Measurements from ENCODE around the gene MTA3. TPM values are rescaled to one million over a fixed set of nuclear protein-coding genes. Genes with fewer than 3 reads are reported as not detected.
"Not testable (repeated sequence)": the region's sequence is repeated elsewhere in the genome, so short reads cannot be mapped to it uniquely, and the experiment has no call there.

Gene MTA3
- total RNA-seq, 1 donor from 2014 or later = 34.3 TPM

DNA sequence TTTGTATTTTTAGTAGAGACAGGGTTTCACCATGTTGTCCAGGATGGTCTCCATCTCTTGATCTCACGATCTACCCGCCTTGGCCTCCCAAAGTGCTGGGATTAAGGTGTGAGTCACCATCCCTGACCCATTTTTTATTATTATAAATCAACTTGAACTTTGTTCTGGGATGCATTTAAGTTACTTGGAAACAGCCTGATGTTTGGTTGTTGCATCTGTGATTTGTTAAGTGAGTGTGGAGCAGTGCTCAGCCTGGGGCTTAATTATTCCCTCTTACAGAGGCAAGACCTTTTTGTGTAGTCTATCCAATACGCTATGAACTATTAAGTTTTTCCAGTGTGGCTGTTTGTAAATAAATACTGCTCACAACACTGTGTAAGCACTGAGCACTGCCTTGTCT is 32.6 kb downstream of the MTA3 start:
- intact Hi-C loops (cut with DNase I) = no loop called here
- TF ChIP-seq CTCF (IDR thresholded peaks at IDR 0.05) = no peak
- DNase-seq (no peak), ATAC-seq (no peak)
- Histone ChIP-seq H3K9me3 (no peaks in the 10 kb centered on the region), H3K36me3 (no peaks in the 10 kb centered on the region), H3K4me3 (no peak overlapping the region), H3K27ac (no peak overlapping the region), H3K27me3 (no peaks in the 10 kb centered on the region), H3K4me1 (no peaks in the 10 kb centered on the region)

DNA sequence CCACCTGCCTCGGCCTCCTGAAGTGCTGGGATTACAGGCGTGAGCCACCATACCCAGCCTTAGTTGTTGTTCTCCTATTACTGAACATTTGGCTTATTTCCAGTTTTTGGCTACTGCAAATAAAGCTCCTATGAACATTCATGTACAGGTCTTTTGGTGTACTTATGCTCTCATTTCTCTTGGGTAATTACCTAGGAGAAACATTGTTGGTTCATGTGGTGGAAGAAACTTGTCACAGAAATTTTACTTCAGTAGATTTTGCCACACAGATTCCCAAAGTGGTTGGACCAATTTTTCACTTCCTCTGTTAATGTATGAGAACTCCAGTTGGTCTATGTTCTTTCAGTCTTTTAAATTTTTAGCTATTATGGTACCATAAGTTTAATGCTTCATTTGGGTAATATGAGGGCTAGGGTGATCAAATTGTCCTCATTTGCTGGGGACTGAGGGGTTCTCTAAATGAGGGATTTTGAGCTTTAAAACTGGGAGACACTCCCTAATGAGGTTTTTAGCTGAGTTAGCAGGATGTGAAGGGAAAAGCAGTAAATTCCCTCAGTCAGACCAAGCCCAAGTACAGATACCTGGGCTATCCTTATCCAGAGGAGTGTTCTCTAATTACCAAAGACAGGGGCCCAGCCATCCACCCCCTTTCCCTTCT is 33.9 kb downstream of the MTA3 start:
- ATAC-seq = peak; percentile 17
- no peaks in the 10 kb centered on the region for H3K27me3 ChIP-seq

GRCh38 chr2:42602876-42603219 is 34.4 kb downstream of the MTA3 start:
- intact Hi-C loops (cut with DNase I) = no loop called here
- H3K4me1 ChIP-seq = no peaks in the 10 kb centered on the region
- H3K27ac ChIP-seq = no peak overlapping the region
- no peak overlapping the region for H3K4me3 ChIP-seq
- no peaks in the 10 kb centered on the region for H3K27me3 ChIP-seq
- no peaks in the 10 kb centered on the region for H3K36me3 ChIP-seq
- ATAC-seq = no peak
- no peaks in the 10 kb centered on the region for H3K9me3 ChIP-seq
- no peak for DNase-seq
- no peak for TF ChIP-seq CTCF (IDR thresholded peaks at IDR 0.05)

More for the DNA sequence above, 33.9 kb downstream of the MTA3 start:
- H3K4me1 ChIP-seq = no peaks in the 10 kb centered on the region
- no peak overlapping the region for H3K27ac ChIP-seq
- no peak for DNase-seq
- intact Hi-C loops (cut with DNase I) = no loop called here
- H3K4me3 ChIP-seq = no peak overlapping the region
- H3K9me3 ChIP-seq = no peaks in the 10 kb centered on the region
- H3K36me3 ChIP-seq = no peaks in the 10 kb centered on the region
- no peak for TF ChIP-seq CTCF (IDR thresholded peaks at IDR 0.05)

DNA sequence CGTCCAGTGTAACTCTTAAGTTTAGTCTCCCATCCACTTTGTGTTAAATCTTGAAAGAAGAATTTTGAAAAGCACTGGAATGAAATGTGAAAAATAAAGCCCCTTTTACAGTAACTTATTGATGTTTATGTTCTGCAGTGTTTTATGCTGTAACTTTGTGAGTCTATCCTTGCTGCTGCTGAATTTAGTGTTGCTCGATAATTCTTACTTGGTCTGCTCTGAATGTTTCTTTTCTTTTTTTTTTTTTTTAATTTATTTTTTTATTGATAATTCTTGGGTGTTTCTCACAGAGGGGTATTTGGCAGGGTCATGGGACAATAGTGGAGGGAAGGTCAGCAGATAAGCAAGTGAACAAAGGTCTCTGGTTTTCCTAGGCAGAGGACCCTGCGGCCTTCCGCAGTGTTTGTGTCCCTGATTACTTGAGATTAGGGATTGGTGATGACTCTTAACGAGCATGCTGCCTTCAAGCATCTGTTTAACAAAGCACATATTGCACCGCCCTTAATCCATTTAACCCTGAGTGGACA is 36.0 kb downstream of the MTA3 start:
- intact Hi-C loops (cut with DNase I); DNase-seq; H3K4me3 ChIP-seq; H3K4me1 ChIP-seq; H3K9me3 ChIP-seq; H3K27me3 ChIP-seq; ATAC-seq; H3K36me3 ChIP-seq; H3K27ac ChIP-seq: not testable (repeated sequence)

DNA sequence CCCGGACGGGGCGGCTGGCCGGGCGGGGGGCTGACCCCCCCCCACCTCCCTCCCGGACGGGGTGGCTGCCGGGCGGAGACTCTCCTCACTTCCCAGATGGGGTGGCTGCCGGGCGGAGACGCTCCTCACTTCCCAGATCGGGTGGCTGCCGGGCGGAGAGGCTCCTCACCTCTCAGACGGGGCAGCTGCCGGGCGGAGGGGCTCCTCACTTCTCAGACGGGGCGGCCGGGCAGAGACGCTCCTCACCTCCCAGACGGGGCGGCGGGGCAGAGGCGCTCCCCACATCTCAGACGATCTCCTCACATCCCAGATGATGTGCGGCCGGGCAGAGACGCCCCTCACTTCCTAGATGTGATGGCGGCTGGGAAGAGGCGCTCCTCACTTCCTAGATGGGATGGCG is 37.7 kb downstream of the MTA3 start:
- H3K4me3 ChIP-seq; intact Hi-C loops (cut with DNase I); H3K9me3 ChIP-seq; DNase-seq; H3K27ac ChIP-seq; H3K27me3 ChIP-seq; ATAC-seq; H3K4me1 ChIP-seq: not testable (repeated sequence)
- peaks cover 20% of the 10 kb centered on the region for H3K36me3 ChIP-seq

- no peak for ATAC-seq
- H3K36me3 ChIP-seq = peaks cover 20% of the 10 kb centered on the region
- H3K27ac ChIP-seq = no peak overlapping the region
- no peaks in the 10 kb centered on the region for H3K4me1 ChIP-seq
- DNase-seq = no peak
- H3K9me3 ChIP-seq = no peaks in the 10 kb centered on the region
- intact Hi-C loops (cut with DNase I) = no loop called here
- no peak for TF ChIP-seq CTCF (IDR thresholded peaks at IDR 0.05)
- no peak overlapping the region for H3K4me3 ChIP-seq
- H3K27me3 ChIP-seq = no peaks in the 10 kb centered on the region
These were observed 38.7 kb downstream of the MTA3 start for GRCh38 chr2:42607101-42607637.

Data from upper lobe of right lung (tissue), 1 donor.